Hindlimb muscle (tissue), 1 donor: ENCODE results near the gene FAM107B. TPM values are rescaled to one million over a fixed set of nuclear protein-coding genes. Genes with fewer than 3 reads are reported as not detected.

ENCODE experiments used
- DNase-seq: peaks from one replicate; pipeline ENCODE4 v3.0.0-alpha.2; 2013
- polyA plus RNA-seq: library from polyadenylated mRNA; unstranded; fragments of 120-200 nt; gene quantifications from one replicate; pipeline ENCODE4 v1.2.1, GENCODE V29; 2013; ENCODE audit not compliant: insufficient read length

Gene FAM107B
- polyA plus RNA-seq, 1 donor: 20.3 TPM

- no peak for DNase-seq
Observed at GRCh38 chr10:14776546-14776945, 1.8 kb upstream of the FAM107B start.

GRCh38 chr10:14775656-14776055 lies 959 bp upstream of the FAM107B start:
- no peak for DNase-seq

DNA sequence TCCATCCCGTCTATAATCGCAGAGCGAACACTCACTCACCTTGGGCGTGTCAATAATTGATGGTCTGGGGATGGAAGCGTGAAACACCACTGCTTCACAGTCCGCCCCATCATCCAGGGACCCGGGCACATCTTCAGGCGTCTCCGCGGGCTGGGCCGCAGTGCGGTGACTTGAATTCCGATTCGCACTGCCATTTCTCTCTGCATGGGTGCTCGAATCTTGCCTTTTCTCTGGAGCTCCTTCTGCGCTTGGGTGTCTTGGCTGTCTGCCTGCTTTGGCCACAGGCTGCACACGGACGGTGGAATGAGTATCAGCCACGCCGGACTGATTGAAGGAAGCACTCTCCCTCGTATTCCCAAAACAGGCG lies 500 bp downstream of the FAM107B start:
- no peak for DNase-seq

DNA sequence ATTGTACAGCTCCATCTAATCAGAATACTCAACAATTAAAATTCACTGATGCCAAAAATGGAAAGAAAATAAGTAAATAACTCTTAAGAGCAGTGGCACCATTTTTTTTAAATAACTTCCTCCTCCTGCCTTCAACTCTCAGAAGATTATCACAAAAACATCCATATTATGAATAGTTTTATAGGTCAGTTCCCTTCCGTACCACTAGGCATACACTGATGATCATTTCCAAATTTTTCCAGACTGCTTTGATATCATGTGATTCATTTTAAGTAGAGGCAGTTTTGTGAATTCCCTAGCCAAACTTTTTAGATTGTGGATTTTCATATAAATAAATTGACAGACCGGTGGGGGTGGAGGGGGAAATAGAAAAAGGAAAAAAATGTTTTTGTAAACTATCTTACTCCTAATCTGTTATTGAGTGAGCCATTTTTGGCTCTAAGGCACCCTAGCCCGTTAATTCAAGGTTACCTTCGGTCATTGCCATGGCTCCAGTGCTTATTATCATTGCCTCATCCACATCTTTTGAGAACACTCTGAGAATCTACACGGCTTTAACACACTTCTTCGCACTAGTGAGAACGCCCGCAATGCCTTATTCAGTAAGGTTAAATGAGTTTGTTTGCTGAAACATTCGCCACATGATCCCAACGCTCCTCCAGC lies 1.0 kb downstream of the FAM107B start:
- no peak for DNase-seq

- no peak for DNase-seq
Observed at GRCh38 chr10:14772399-14772798, 2.3 kb downstream of the FAM107B start.

- no peak for DNase-seq
Observed at GRCh38 chr10:14770927-14771326, 3.8 kb downstream of the FAM107B start.

- no peak for DNase-seq
Observed at GRCh38 chr10:14761372-14761771, 13.3 kb downstream of the FAM107B start.

- DNase-seq: no peak
Observed at GRCh38 chr10:14758994-14759664, 15.6 kb downstream of the FAM107B start.

GRCh38 chr10:14758451-14758850 lies 16.2 kb downstream of the FAM107B start:
- no peak for DNase-seq

GRCh38 chr10:14757986-14758385 lies 16.7 kb downstream of the FAM107B start:
- no peak for DNase-seq

- DNase-seq: no peak
Observed at GRCh38 chr10:14757394-14757793, 17.3 kb downstream of the FAM107B start.

GRCh38 chr10:14753441-14753840 lies 21.3 kb downstream of the FAM107B start:
- DNase-seq: no peak

DNA sequence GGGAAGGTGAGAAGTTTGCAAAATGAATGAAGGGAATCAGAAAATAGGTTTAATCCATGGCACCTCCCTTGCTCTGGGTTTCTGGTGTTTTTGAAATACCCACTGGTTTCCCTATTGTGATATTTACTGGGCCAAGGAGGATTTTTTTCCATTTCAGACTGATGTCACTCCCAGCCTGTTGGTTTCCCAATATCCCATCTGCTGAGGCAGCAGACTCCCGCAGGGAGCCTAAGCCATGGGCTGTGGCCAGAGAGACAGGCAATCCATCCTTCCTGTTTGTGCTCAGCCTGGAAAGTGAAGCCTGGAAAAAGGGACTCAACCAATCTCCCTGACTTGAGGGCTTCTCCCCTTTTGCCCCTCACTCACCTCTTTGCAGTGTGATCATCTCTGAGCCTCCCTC lies 22.8 kb downstream of the FAM107B start:
- DNase-seq: peak; percentile 87

GRCh38 chr10:14751014-14751896 lies 23.4 kb downstream of the FAM107B start:
- DNase-seq: peak; percentile 87

DNA sequence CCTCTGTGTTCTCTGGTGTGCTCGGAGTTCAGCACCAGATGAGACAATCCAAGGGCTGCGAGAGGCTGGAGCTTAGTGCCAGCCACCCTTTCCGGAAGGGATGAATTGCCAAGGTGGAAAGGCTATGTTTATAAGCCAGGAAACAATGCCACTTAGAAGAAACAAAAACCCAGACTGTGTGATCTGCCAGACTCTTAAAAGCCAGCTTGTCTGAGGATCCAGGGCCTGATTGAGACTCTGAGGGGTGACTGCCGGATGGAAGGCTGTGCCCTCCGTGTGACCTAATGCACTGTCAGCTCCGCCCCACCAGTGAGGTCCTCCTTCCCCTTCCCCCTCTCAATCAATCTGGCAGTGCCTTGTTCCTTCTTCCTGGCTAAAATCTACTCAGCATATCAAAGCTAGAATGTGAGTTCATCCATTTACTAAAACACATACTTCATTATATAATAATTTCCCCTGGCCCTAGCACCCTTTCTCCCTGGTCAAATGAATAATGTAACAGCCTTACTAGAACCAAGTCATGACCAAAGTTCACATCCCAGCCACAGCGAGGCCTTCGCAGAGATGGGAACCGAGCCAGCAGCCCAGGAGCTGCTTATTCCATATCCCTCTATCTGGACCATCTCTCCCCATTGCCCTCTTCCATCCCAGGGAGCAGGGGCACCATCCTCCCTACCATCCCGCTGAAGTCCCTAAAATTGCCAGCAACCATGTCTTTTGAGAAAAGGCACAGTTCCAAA lies 25.5 kb downstream of the FAM107B start:
- DNase-seq: no peak

- DNase-seq: no peak
Observed at GRCh38 chr10:14748441-14748840, 26.3 kb downstream of the FAM107B start.

DNA sequence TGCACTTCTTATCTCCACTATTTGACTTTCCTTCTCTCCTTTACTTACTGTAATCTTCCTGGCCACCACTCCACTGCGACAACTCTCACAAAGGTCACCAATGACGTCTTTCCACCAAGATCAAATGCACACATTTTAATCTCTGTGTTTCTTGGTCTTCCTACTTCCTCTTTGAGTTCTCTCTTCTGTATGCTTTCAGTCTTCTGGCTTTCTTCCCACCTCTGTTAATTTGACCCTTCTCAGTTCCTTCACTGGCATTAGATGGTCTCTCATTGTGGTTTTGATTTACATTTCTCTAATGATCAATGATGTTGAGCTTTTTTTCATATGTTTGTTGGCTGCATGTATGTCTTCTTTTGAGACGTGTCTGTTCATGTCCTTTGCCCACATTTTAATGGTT lies 31.9 kb downstream of the FAM107B start:
- DNase-seq: no peak

DNA sequence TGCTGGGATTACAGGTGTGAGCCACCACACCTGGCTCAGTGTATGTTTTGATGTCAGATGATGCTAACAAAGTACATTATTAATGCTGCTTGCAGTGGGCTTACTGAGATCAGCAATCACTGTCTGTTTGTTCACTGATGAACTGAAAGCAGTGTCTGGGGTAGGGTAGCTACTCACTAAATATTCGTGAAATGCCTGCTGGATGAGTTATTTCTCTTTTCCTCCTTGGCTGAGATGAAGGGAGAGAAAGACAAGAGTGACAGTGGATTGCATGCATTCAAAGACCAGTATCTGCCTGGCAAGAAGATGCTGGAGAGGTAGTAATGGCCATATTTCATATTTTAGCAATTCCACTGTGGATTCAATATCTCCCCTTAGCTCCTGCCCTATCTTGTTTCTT lies 32.3 kb downstream of the FAM107B start:
- no peak for DNase-seq

- no peak for DNase-seq
Observed at GRCh38 chr10:14740684-14741247, 33.9 kb downstream of the FAM107B start.

- no peak for DNase-seq
Observed at GRCh38 chr10:14737808-14738545, 36.7 kb downstream of the FAM107B start.

- peak; percentile 43 for DNase-seq
Observed at GRCh38 chr10:14736600-14737081, 38.1 kb downstream of the FAM107B start.

GRCh38 chr10:14736043-14736442 lies 38.7 kb downstream of the FAM107B start:
- DNase-seq: no peak
